Left lung (tissue), 10 donors: Measurements from ENCODE around the gene FICD. TPM values are rescaled to one million over a fixed set of nuclear protein-coding genes. Genes with fewer than 3 reads are reported as not detected.

Source experiments
- ATAC-seq: fragments of 200-7000 bp; cut with Tn5 transposase; one replicate; pipeline ENCODE4 v1.9.1; 2020; ENCODE audit warnings: moderate library complexity
- DNase-seq, 4 donors: peaks; one replicate each; pipeline ENCODE4 v3.0.0-alpha.2; 2013 to 2020
- H3K27ac ChIP-seq, 2 donors: fragments of 200-600 bp; sonication (generic) in 1 of 2; one replicate each; pipeline versions ENCODE4 v1.5.0 to v1.8.0; 2020 to 2021
- H3K27me3 ChIP-seq, 2 donors: fragments of 200-600 bp; sonication (generic) in 1 of 2; one replicate each; pipeline versions ENCODE4 v1.5.0 to v1.8.0; 2020 to 2021
- H3K36me3 ChIP-seq, 2 donors: fragments of 200-600 bp; sonication (generic) in 1 of 2; one replicate each; pipeline versions ENCODE4 v1.5.0 to v1.8.0; 2020 to 2021
- H3K4me1 ChIP-seq, 2 donors: fragments of 200-600 bp; one replicate each; pipeline ENCODE4 v1.8.0; 2021
- H3K4me3 ChIP-seq, 2 donors: fragments of 200-600 bp; sonication (generic) in 1 of 2; one replicate each; pipeline versions ENCODE4 v1.5.0 to v1.8.0; 2020 to 2021; ENCODE audit warnings: mild to moderate bottlenecking in 1 of 2
- H3K9me3 ChIP-seq, 2 donors: fragments of 200-600 bp; sonication (generic) in 1 of 2; one replicate each; pipeline versions ENCODE4 v1.5.0 to v1.8.0; 2020 to 2021
- intact Hi-C, 2 donors: fragments of 100-400 bp; cut with DNase I; formaldehyde crosslinking; loops; one replicate each; pipeline versions ENCODE4 v1.11.2 to v1.14.2; 2022
- polyA plus RNA-seq, 6 donors: library from polyadenylated mRNA; unstranded; fragments of 120-200 nt; gene quantifications; one replicate each; pipeline ENCODE4 v1.2.1, GENCODE V29; 2013; ENCODE audit not compliant: insufficient read length in 6 of 6
- total RNA-seq, 2 donors: library from RNA; stranded (reverse); fragmentation: NEBNext Ultra II Directional; extraction: Animal tissue kit (Norgen Biotek cat#: 25700); gene quantifications; one replicate each; pipeline ENCODE4 v1.2.1, GENCODE V29; 2021
- TF ChIP-seq, protein P1 (sequence below), 2 donors: fragments of 200-600 bp; sonication (generic) in 1 of 2; IDR thresholded peaks; one replicate each; pipeline versions ENCODE4 v1.5.0 to v1.8.0; 2021; ENCODE audit warnings: antibody characterized with exemption in 2 of 2
- donor health status: DM: no; HTN: yes; CAD: no.
- donor health status: DM: no; HTN: no; CAD: no.

The FICD gene
- total and polyA plus RNA-seq, 8 donors = 2.6 to 13.2 (median 3.1) TPM

DNA sequence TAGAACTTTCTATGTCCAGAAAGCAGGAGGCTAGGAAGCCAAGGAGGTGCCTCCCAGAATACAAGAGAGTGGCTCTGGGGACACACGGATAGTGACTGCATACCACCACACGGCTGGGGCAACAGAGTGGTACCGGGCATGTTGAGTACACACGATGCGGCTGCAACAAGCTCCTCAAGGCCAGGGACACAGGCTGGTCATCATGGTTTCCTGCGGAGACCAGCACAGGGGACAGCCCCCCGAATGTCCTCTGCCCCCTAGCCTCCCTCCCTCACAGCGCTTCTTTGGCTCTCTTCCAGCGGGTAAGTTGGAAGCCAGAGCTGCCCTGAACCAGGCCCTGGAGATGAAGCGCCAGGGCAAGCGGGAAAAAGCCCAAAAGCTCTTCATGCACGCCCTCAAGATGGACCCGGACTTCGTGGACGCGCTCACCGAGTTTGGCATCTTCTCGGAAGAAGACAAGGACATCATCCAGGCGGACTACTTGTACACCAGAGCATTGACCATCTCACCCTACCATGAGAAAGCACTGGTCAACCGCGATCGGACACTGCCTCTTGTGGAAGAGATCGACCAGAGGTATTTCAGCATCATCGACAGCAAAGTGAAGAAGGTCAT lies 3.1 kb downstream of the FICD start:
- DNase-seq (no peak), ATAC-seq (no peak)
- Histone ChIP-seq H3K4me3 (no peak overlapping the region), H3K36me3 (peaks cover 0 to 64% of the 10 kb centered on the region in 2 donors), H3K4me1 (peaks cover 4 to 15% of the 10 kb centered on the region in 2 donors), H3K27ac (no peak overlapping the region), H3K9me3 (no peaks in the 10 kb centered on the region), H3K27me3 (no peaks in the 10 kb centered on the region)
- TF ChIP-seq, protein P1, sequence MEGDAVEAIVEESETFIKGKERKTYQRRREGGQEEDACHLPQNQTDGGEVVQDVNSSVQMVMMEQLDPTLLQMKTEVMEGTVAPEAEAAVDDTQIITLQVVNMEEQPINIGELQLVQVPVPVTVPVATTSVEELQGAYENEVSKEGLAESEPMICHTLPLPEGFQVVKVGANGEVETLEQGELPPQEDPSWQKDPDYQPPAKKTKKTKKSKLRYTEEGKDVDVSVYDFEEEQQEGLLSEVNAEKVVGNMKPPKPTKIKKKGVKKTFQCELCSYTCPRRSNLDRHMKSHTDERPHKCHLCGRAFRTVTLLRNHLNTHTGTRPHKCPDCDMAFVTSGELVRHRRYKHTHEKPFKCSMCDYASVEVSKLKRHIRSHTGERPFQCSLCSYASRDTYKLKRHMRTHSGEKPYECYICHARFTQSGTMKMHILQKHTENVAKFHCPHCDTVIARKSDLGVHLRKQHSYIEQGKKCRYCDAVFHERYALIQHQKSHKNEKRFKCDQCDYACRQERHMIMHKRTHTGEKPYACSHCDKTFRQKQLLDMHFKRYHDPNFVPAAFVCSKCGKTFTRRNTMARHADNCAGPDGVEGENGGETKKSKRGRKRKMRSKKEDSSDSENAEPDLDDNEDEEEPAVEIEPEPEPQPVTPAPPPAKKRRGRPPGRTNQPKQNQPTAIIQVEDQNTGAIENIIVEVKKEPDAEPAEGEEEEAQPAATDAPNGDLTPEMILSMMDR (IDR thresholded peaks at IDR 0.05) = no peak
- intact Hi-C loops = no loop called here

DNA sequence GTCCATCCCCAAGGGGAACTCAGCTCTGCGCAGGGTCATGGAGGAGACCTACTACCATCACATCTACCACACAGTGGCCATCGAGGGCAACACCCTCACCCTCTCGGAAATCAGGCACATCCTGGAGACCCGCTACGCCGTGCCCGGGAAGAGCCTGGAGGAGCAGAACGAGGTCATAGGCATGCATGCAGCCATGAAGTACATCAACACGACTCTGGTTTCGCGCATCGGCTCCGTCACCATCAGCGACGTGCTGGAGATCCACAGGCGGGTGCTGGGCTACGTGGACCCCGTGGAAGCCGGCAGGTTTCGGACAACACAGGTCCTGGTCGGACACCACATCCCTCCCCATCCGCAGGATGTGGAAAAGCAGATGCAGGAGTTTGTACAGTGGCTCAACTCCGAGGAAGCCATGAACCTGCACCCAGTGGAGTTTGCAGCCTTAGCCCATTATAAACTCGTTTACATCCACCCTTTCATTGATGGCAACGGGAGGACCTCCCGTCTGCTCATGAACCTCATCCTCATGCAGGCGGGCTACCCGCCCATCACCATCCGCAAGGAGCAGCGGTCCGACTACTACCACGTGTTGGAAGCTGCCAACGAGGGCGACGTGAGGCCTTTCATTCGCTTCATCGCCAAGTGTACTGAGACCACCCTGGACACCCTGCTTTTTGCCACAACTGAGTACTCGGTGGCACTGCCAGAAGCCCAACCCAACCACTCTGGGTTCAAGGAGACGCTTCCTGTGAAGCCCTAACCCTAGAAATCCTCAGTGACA lies 3.8 kb downstream of the FICD start:
- no peak overlapping the region for H3K27ac ChIP-seq
- DNase-seq = no peak
- ATAC-seq = no peak
- TF ChIP-seq, protein P1 (IDR thresholded peaks at IDR 0.05) = no peak
- intact Hi-C loops = no loop called here
- no peak overlapping the region for H3K4me3 ChIP-seq
- peaks cover 4 to 15% of the 10 kb centered on the region in 2 donors for H3K4me1 ChIP-seq
- H3K36me3 ChIP-seq = peaks cover 0 to 71% of the 10 kb centered on the region in 2 donors
- H3K9me3 ChIP-seq = no peaks in the 10 kb centered on the region
- no peaks in the 10 kb centered on the region for H3K27me3 ChIP-seq

DNA sequence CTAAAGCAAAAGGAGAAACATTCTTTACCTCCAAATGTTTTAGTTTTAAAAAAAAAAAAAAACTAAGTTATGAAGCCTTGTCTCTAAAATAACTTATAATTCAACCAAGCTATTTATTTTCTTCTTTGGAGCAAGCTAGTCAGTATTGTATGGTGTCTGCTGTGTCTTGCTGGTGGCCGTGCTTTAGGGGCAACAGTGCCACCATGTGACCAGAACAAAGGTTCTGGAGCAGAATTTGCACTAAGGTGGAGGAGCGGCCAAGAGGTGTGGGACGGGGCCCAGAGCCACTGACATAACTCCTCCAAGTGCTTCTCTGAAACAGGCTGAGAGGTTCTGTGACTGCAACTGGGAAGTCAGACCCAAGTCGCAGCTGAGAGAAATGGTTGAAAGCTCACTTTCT lies 4.5 kb downstream of the FICD start:
- TF ChIP-seq, protein P1 (IDR thresholded peaks at IDR 0.05) = no peak
- Histone ChIP-seq H3K36me3 (peaks cover 0 to 77% of the 10 kb centered on the region in 2 donors), H3K4me3 (no peak overlapping the region), H3K27ac (no peak overlapping the region), H3K4me1 (peaks cover 4 to 12% of the 10 kb centered on the region in 2 donors), H3K9me3 (no peaks in the 10 kb centered on the region), H3K27me3 (no peaks in the 10 kb centered on the region)
- ATAC-seq = no peak
- DNase-seq = no peak
- intact Hi-C loops = no loop called here

DNA sequence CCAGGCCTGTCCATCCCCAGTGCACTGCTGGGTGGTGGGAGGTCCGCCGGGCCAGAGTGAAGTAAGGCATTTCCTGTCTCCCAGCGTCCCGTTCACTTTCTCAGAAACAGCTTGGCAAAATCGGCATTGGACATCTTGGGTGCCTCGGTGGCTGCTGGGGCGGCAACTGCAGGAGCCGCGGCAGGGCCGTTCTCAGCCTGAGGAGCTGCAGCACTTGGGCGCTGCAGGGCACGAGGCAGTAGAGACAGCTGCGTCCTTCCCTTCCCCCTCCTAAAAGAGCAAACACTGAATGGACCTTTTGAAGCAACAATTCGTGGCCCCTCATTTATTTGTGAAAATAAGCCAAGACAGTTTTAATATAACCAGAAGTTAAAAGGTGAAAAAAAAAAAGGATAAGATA lies 8.3 kb downstream of the FICD start:
- no peaks in the 10 kb centered on the region for H3K9me3 ChIP-seq
- DNase-seq (no peak), ATAC-seq (no peak)
- H3K4me1 ChIP-seq = no peaks in the 10 kb centered on the region
- TF ChIP-seq, protein P1 (IDR thresholded peaks at IDR 0.05) = no peak
- no peaks in the 10 kb centered on the region for H3K27me3 ChIP-seq
- H3K36me3 ChIP-seq = peaks cover 8 to 100% of the 10 kb centered on the region in 2 donors
- intact Hi-C loops = no loop called here
- H3K4me3 ChIP-seq = no peak overlapping the region
- no peak overlapping the region for H3K27ac ChIP-seq

DNA sequence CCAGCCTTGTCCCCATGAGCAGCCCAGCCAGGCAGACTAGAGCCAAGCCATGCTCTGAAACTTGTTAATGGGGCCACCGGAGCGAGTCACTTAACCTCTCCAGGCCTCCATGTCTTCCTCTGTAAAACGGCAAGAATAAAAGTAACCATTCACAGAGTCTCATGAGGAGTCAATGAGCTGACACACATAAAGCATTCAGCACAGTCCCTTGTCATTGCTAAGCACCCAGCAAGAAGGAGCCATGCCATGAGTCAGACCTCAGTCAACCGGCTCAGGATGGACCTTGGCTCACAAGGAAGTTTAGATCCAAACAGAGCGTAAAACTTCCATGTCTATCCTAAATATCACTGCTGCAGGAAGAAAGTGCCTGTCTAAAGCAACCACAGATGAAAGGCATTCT lies 10.6 kb downstream of the FICD start:
- Histone ChIP-seq H3K4me1 (no peaks in the 10 kb centered on the region), H3K36me3 (peaks cover 8 to 100% of the 10 kb centered on the region in 2 donors), H3K27me3 (no peaks in the 10 kb centered on the region), H3K9me3 (no peaks in the 10 kb centered on the region), H3K4me3 (no peak overlapping the region), H3K27ac (no peak overlapping the region)
- ATAC-seq (no peak), DNase-seq (no peak)
- intact Hi-C loops = no loop called here
- TF ChIP-seq, protein P1 (IDR thresholded peaks at IDR 0.05) = no peak
